Measurements from ENCODE around the gene IL3RA. TPM values are rescaled to one million over a fixed set of nuclear protein-coding genes. Genes with fewer than 3 reads are reported as not detected.
"Not testable (repeated sequence)": the region's sequence is repeated elsewhere in the genome, so short reads cannot be mapped to it uniquely, and the experiment has no call there.

The IL3RA gene
- total and polyA plus RNA-seq, 3 donors from 2014 or later = 3.4 to 5.5 (median 4.6) TPM

- H3K36me3 ChIP-seq (ENCODE audit: low read depth, missing control alignments) = no peaks in the 10 kb centered on the region
- H3K27ac ChIP-seq = no peak overlapping the region
- TF ChIP-seq POLR2A (IDR thresholded peaks at IDR 0.05) (no peak), CTCF (IDR thresholded peaks at IDR 0.05) (no peak)
- H3K9me3 ChIP-seq = no peaks in the 10 kb centered on the region
- H3K4me3 ChIP-seq = no peak overlapping the region
- intact Hi-C loops (cut with DNase I; ENCODE audit: low total_unique reads) = no loop called here
- no peaks in the 10 kb centered on the region for H3K4me1 ChIP-seq
- peak; percentile 1 for DNase-seq
- H3K27me3 ChIP-seq = no peaks in the 10 kb centered on the region
- 69 to 73% methylated on average over 9 of the region's 9 CpGs for WGBS, 2 donors
These were observed 87.7 kb downstream of the IL3RA start for GRCh38 chrX:1424147-1424851.

- Histone ChIP-seq H3K4me3 (no peak overlapping the region), H3K27me3 (no peaks in the 10 kb centered on the region), H3K36me3 (ENCODE audit: low read depth, missing control alignments) (no peaks in the 10 kb centered on the region), H3K27ac (no peak overlapping the region), H3K4me1 (no peaks in the 10 kb centered on the region), H3K9me3 (no peaks in the 10 kb centered on the region)
- intact Hi-C loops (cut with DNase I; ENCODE audit: low total_unique reads) = no loop called here
- TF ChIP-seq CTCF (IDR thresholded peaks at IDR 0.05) = no peak
- TF ChIP-seq POLR2A (IDR thresholded peaks at IDR 0.05) = no peak
- DNase-seq = no peak
- 75 to 77% methylated on average over 10 of the region's 10 CpGs for WGBS, 2 donors
These were observed 88.8 kb downstream of the IL3RA start for GRCh38 chrX:1425381-1425780.

GRCh38 chrX:1426321-1426720 is 89.7 kb downstream of the IL3RA start:
- WGBS, 2 donors = 88 to 93% methylated on average over 13 to 16 of the region's 16 CpGs
- H3K9me3 ChIP-seq; H3K27ac ChIP-seq; H3K36me3 ChIP-seq (ENCODE audit: low read depth, missing control alignments); H3K27me3 ChIP-seq; H3K4me3 ChIP-seq; intact Hi-C loops (cut with DNase I; ENCODE audit: low total_unique reads); DNase-seq; H3K4me1 ChIP-seq: not testable (repeated sequence)

- H3K9me3 ChIP-seq = no peaks in the 10 kb centered on the region
- no peaks in the 10 kb centered on the region for H3K27me3 ChIP-seq
- intact Hi-C loops (cut with DNase I; ENCODE audit: low total_unique reads) = no loop called here
- DNase-seq = peak; percentile 8
- H3K27ac ChIP-seq = no peak overlapping the region
- no peak overlapping the region for H3K4me3 ChIP-seq
- H3K4me1 ChIP-seq = no peaks in the 10 kb centered on the region
- TF ChIP-seq CTCF (IDR thresholded peaks at IDR 0.05) (no peak), POLR2A (IDR thresholded peaks at IDR 0.05) (no peak)
- WGBS, 2 donors = 93 to 94% methylated on average over 23 to 32 of the region's 32 CpGs
- no peaks in the 10 kb centered on the region for H3K36me3 ChIP-seq (ENCODE audit: low read depth, missing control alignments)
These were observed 91.2 kb downstream of the IL3RA start for GRCh38 chrX:1427756-1428155.

- no peak overlapping the region for H3K27ac ChIP-seq
- intact Hi-C loops (cut with DNase I; ENCODE audit: low total_unique reads) = no loop called here
- TF ChIP-seq CTCF (IDR thresholded peaks at IDR 0.05) = no peak
- TF ChIP-seq POLR2A (IDR thresholded peaks at IDR 0.05) = no peak
- WGBS, 2 donors = 87 to 96% methylated on average over 10 of the region's 10 CpGs
- DNase-seq = no peak
- no peaks in the 10 kb centered on the region for H3K9me3 ChIP-seq
- H3K4me1 ChIP-seq = no peaks in the 10 kb centered on the region
- no peak overlapping the region for H3K4me3 ChIP-seq
- no peaks in the 10 kb centered on the region for H3K27me3 ChIP-seq
- no peaks in the 10 kb centered on the region for H3K36me3 ChIP-seq (ENCODE audit: low read depth, missing control alignments)
These were observed 93.9 kb downstream of the IL3RA start for GRCh38 chrX:1430451-1430850.

MicroRNAs within 50 kb of the gene (microRNA counts, 767-probe panel; counts per million panel counts)
- 0 to 152 counts per million in 2 donors for microRNA hsa-miR-3690

Small RNAs within 50 kb of the gene (microRNA-seq; reads per million reads assigned to microRNA genes)
- 0 reads per million in 2 donors for gene MIR3690 (ENCODE audit: borderline number of aligned reads in 2 of 2, borderline replicate concordance in 1 of 2)

Small RNAs within 50 kb of the gene (small RNA-seq; reads per million reads assigned to genes)
- 0 reads per million in 2 donors for gene MIR3690
- gene RNA5SP498 = 0 reads per million in 2 donors

Other genes starting within 250 kb of the IL3RA start
- gene CRLF2, start 124.1 kb upstream of the IL3RA start, total RNA-seq = under 1 TPM; 0.37 to 0.47 TPM
- gene CRLF2, start 124.1 kb upstream of the IL3RA start, polyA plus RNA-seq (ENCODE audit: insufficient read depth, low read depth, low replicate concordance) = not detected
- gene CSF2RA, start 68.0 kb upstream of the IL3RA start, total RNA-seq = 1 to 10 TPM; 2.2 to 3.9 TPM
- gene CSF2RA, start 68.0 kb upstream of the IL3RA start, polyA plus RNA-seq (ENCODE audit: insufficient read depth, low read depth, low replicate concordance) = 3.1 TPM
- 100 to 1,000 TPM; 171 to 293 TPM for gene SLC25A6, start 55.3 kb downstream of the IL3RA start, total RNA-seq
- gene SLC25A6, start 55.3 kb downstream of the IL3RA start, polyA plus RNA-seq (ENCODE audit: insufficient read depth, low read depth, low replicate concordance) = 157 TPM
- gene ASMTL, start 116.1 kb downstream of the IL3RA start, total RNA-seq = 10 to 100 TPM; 31.0 to 41.2 TPM
- 27.0 TPM for gene ASMTL, start 116.1 kb downstream of the IL3RA start, polyA plus RNA-seq (ENCODE audit: insufficient read depth, low read depth, low replicate concordance)
- gene P2RY8, start 200.4 kb downstream of the IL3RA start, total RNA-seq = under 1 TPM; 0.24 to 0.50 TPM
- gene P2RY8, start 200.4 kb downstream of the IL3RA start, polyA plus RNA-seq (ENCODE audit: insufficient read depth, low read depth, low replicate concordance) = 1.1 TPM